HG02885 (cell line): ENCODE results near the gene MAGI2.

ENCODE experiments used
- ATAC-seq: cut with Tn5 transposase; IDR thresholded peaks from one replicate; pipeline ENCODE4 v1.9.1; 2021; ENCODE audit warnings: mild to moderate bottlenecking; ENCODE audit not compliant: unreplicated experiment, poor library complexity

The MAGI2 gene

GRCh38 chr7:78153285-78153684 lies 1300.2 kb downstream of the MAGI2 start:
- no peak for ATAC-seq

- ATAC-seq: no peak
These were observed 1302.2 kb downstream of the MAGI2 start for GRCh38 chr7:78151229-78151628.

- ATAC-seq: no peak
These were observed 1303.7 kb downstream of the MAGI2 start for GRCh38 chr7:78149787-78150186.

GRCh38 chr7:78148166-78148894 lies 1305.1 kb downstream of the MAGI2 start:
- ATAC-seq: no peak

GRCh38 chr7:78146546-78146945 lies 1306.9 kb downstream of the MAGI2 start:
- ATAC-seq: no peak

GRCh38 chr7:78143661-78144060 lies 1309.8 kb downstream of the MAGI2 start:
- no peak for ATAC-seq

GRCh38 chr7:78141522-78142281 lies 1311.8 kb downstream of the MAGI2 start:
- no peak for ATAC-seq

- ATAC-seq: no peak
These were observed 1313.4 kb downstream of the MAGI2 start for GRCh38 chr7:78140109-78140508.

- no peak for ATAC-seq
These were observed 1314.1 kb downstream of the MAGI2 start for GRCh38 chr7:78139335-78139734.

GRCh38 chr7:78134774-78135173 lies 1318.7 kb downstream of the MAGI2 start:
- no peak for ATAC-seq

GRCh38 chr7:78134256-78134655 lies 1319.2 kb downstream of the MAGI2 start:
- peak; percentile 62 for ATAC-seq

- ATAC-seq: no peak
These were observed 1322.8 kb downstream of the MAGI2 start for GRCh38 chr7:78130446-78131215.

- ATAC-seq: no peak
These were observed 1323.6 kb downstream of the MAGI2 start for GRCh38 chr7:78129865-78130264.

GRCh38 chr7:78127009-78127408 lies 1326.5 kb downstream of the MAGI2 start:
- ATAC-seq: no peak

GRCh38 chr7:78125884-78126283 lies 1327.6 kb downstream of the MAGI2 start:
- ATAC-seq: no peak

- no peak for ATAC-seq
These were observed 1329.3 kb downstream of the MAGI2 start for GRCh38 chr7:78124216-78124615.

GRCh38 chr7:78121888-78122287 lies 1331.6 kb downstream of the MAGI2 start:
- no peak for ATAC-seq

GRCh38 chr7:78118470-78118869 lies 1335.0 kb downstream of the MAGI2 start:
- no peak for ATAC-seq

GRCh38 chr7:78115876-78116275 lies 1337.6 kb downstream of the MAGI2 start:
- ATAC-seq: no peak

- no peak for ATAC-seq
These were observed 1338.5 kb downstream of the MAGI2 start for GRCh38 chr7:78114993-78115392.

GRCh38 chr7:78112488-78112887 lies 1341.0 kb downstream of the MAGI2 start:
- no peak for ATAC-seq
